Neural crest cell (in vitro differentiated cells): Measurements from ENCODE around the gene OLA1. TPM values are rescaled to one million over a fixed set of nuclear protein-coding genes. Genes with fewer than 3 reads are reported as not detected.

ENCODE experiments used
- DNase-seq: peaks from one replicate; pipeline ENCODE4 v3.0.0; 2021; ENCODE audit warnings: low read depth, mixed read lengths, low spot score
- H3K27ac Mint-ChIP-seq: one replicate; pipeline ENCODE4 v1.8.0; 2021; ENCODE audit warnings: mild to moderate bottlenecking, mixed read lengths; ENCODE audit not compliant: unreplicated experiment
- H3K27me3 Mint-ChIP-seq: 2 replicates; pipeline ENCODE4 v1.8.0; 2021; ENCODE audit warnings: low read depth, mild to moderate bottlenecking, mixed read lengths
- H3K36me3 Mint-ChIP-seq: 2 replicates; pipeline ENCODE4 v1.8.0; 2021; ENCODE audit warnings: low read depth, mild to moderate bottlenecking, mixed read lengths
- H3K4me1 Mint-ChIP-seq: 2 replicates; pipeline ENCODE4 v1.8.0; 2021; ENCODE audit warnings: mixed read lengths
- H3K4me3 Mint-ChIP-seq: one replicate; pipeline ENCODE4 v1.8.0; 2021; ENCODE audit warnings: mild to moderate bottlenecking, mixed read lengths
- H3K9me3 Mint-ChIP-seq: 2 replicates; pipeline ENCODE4 v1.8.0; 2021; ENCODE audit warnings: mixed read lengths
- total RNA-seq: library from RNA; stranded (reverse); gene quantifications from 2 replicates; pipeline ENCODE4 v1.2.1, GENCODE V29; 2021
- TF ChIP-seq, protein P1 (sequence below): fragments of 200-600 bp; sonication (generic); conservative IDR thresholded peaks from 2 replicates; pipeline ENCODE4 v1.5.0; 2021; ENCODE audit warnings: antibody characterized with exemption, mild to moderate bottlenecking

OLA1 gene
- total RNA-seq, 1 donor from 2014 or later, result 170 TPM

- H3K9me3 Mint-ChIP-seq, result no peaks in the 10 kb centered on the region
- TF ChIP-seq, protein P1, sequence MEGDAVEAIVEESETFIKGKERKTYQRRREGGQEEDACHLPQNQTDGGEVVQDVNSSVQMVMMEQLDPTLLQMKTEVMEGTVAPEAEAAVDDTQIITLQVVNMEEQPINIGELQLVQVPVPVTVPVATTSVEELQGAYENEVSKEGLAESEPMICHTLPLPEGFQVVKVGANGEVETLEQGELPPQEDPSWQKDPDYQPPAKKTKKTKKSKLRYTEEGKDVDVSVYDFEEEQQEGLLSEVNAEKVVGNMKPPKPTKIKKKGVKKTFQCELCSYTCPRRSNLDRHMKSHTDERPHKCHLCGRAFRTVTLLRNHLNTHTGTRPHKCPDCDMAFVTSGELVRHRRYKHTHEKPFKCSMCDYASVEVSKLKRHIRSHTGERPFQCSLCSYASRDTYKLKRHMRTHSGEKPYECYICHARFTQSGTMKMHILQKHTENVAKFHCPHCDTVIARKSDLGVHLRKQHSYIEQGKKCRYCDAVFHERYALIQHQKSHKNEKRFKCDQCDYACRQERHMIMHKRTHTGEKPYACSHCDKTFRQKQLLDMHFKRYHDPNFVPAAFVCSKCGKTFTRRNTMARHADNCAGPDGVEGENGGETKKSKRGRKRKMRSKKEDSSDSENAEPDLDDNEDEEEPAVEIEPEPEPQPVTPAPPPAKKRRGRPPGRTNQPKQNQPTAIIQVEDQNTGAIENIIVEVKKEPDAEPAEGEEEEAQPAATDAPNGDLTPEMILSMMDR, result no peak
- no peaks in the 10 kb centered on the region for H3K27me3 Mint-ChIP-seq
- no peak overlapping the region for H3K4me3 Mint-ChIP-seq
- DNase-seq, result no peak
- H3K4me1 Mint-ChIP-seq, result peaks cover 13% of the 10 kb centered on the region
- H3K36me3 Mint-ChIP-seq, result no peaks in the 10 kb centered on the region
- H3K27ac Mint-ChIP-seq, result no peak overlapping the region
These were observed 215.2 kb downstream of the OLA1 start for GRCh38 chr2:174033163-174033550.

- H3K4me3 Mint-ChIP-seq, result no peak overlapping the region
- no peaks in the 10 kb centered on the region for H3K36me3 Mint-ChIP-seq
- TF ChIP-seq, protein P1, result no peak
- no peak overlapping the region for H3K27ac Mint-ChIP-seq
- no peaks in the 10 kb centered on the region for H3K27me3 Mint-ChIP-seq
- DNase-seq, result no peak
- H3K4me1 Mint-ChIP-seq, result peaks cover 10% of the 10 kb centered on the region
- H3K9me3 Mint-ChIP-seq, result no peaks in the 10 kb centered on the region
These were observed 217.1 kb downstream of the OLA1 start for GRCh38 chr2:174031226-174031625.

DNA sequence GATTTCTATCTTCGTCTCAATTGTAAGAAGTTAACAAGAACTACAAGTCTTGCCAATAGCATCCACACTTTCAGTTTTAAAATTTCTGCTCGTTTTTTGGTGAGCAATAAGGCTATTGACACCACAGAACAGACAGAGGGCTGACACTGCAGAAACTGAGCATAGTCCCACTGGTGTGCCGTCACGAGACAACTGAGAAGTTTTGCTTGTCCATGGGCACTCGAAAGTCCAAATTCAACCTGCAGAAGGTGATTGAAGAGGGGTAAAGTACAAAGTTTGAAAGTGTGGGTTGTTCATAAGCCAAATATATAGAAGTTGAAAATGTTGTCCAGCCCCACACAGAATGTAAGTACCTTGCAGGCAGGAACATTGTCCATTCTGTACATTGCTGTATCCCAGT lies 219.4 kb downstream of the OLA1 start:
- TF ChIP-seq, protein P1, result no peak
- no peak overlapping the region for H3K4me3 Mint-ChIP-seq
- no peak overlapping the region for H3K27ac Mint-ChIP-seq
- no peaks in the 10 kb centered on the region for H3K9me3 Mint-ChIP-seq
- H3K36me3 Mint-ChIP-seq, result no peaks in the 10 kb centered on the region
- H3K27me3 Mint-ChIP-seq, result no peaks in the 10 kb centered on the region
- H3K4me1 Mint-ChIP-seq, result peaks cover 21% of the 10 kb centered on the region
- DNase-seq, result no peak

DNA sequence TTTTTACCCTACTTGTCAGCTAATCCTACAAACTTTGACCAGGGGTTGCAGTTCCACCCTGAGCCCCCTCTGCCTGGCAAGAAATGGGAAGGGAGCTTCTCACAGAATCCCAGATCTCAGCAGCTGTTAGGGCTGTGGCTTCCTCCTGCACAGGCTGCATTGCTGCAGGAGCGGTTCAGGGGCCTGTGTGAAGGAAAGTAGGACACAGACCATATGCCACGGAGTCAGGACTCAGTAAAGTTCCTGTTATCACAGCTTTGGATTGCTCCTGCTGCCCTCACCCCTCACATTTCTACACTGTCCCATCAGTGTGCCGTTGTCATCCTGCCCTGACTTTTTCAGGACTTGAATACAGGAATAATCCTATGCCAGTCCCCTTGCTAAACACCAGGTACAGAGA lies 220.4 kb downstream of the OLA1 start:
- H3K4me1 Mint-ChIP-seq, result peaks cover 25% of the 10 kb centered on the region
- no peaks in the 10 kb centered on the region for H3K27me3 Mint-ChIP-seq
- no peaks in the 10 kb centered on the region for H3K9me3 Mint-ChIP-seq
- TF ChIP-seq, protein P1, result no peak
- no peak overlapping the region for H3K4me3 Mint-ChIP-seq
- no peak for DNase-seq
- no peaks in the 10 kb centered on the region for H3K36me3 Mint-ChIP-seq
- H3K27ac Mint-ChIP-seq, result no peak overlapping the region

DNA sequence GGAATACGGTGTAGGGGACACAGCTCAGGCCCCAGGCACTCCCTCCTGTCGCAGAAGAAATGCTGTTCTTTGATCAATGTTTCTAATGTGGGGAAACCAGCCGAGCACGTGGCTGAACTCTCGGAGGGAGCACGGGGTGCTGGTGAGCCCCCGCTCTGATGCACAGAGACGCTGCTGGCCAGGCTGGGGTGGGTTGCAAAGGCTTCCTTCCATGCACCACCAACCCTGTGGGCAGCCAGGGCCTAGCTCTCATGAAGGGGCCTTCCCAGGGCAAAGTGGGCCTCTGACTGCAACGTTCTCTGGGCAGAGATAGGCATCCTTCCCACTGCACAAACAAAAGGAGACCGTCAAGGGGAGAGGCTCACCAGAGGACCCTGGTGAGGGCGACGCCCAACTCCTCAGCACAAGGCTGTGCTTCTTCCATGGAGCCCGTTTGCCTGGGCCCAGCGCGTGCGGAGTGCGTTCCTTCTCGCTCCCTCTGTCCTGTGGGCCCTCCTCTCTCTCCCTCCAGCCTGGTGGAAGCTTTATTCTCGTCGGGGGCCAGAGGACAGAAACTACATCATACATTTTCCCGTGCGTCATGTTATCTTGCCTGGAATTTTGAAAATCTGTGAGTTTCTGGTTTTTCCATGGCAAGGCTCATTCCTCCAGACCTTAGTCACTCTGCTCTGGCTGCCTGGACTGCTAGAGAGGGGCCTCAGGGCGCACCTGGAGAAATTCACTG lies 222.0 kb downstream of the OLA1 start:
- H3K36me3 Mint-ChIP-seq, result no peaks in the 10 kb centered on the region
- H3K9me3 Mint-ChIP-seq, result no peaks in the 10 kb centered on the region
- peak overlapping the region; percentile 37 for H3K27ac Mint-ChIP-seq
- no peaks in the 10 kb centered on the region for H3K27me3 Mint-ChIP-seq
- peaks cover 27% of the 10 kb centered on the region for H3K4me1 Mint-ChIP-seq
- TF ChIP-seq, protein P1, result no peak
- H3K4me3 Mint-ChIP-seq, result no peak overlapping the region
- DNase-seq, result no peak
